AG09309 (cell line): ENCODE data around the gene TMEM161B.

Experiments
- DNase-seq: peaks from one replicate; pipeline ENCODE4 v3.0.0-alpha.2; 2010; ENCODE audit warnings: low read depth
- H3K4me3 ChIP-seq: 2 replicates; pipeline ENCODE4 v1.5.1; 2011; ENCODE audit warnings: mild to moderate bottlenecking, low read depth, low read length, moderate library complexity; ENCODE audit not compliant: control insufficient read depth
- TF ChIP-seq, protein P1 (sequence below): IDR thresholded peaks from 2 replicates; pipeline ENCODE4 v1.5.1; 2011; ENCODE audit warnings: mild to moderate bottlenecking, low read depth, low read length, inconsistent platforms; ENCODE audit not compliant: insufficient read depth, control insufficient read depth; ENCODE audit errors: missing control alignments

Gene TMEM161B

DNA sequence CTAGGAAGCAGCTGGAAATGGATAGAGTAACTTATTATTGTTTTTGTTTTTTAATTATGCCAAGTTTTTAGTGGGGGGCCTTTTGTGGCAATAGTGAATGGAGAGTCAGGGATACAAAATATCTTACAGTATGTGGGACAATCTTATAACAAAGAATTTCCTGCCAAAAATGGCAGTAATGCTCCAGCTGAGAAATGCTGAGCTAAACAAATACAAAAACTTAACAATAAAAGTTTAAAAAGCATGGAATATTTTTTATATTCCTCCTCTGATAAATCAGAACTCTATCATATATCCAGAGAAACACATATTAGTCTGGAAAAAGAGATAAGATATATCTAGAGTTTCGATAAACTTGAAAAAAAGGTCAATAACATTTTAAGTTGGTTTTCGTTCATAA, 110.6 kb downstream of the TMEM161B start:
- no peak overlapping the region for H3K4me3 ChIP-seq
- TF ChIP-seq, protein P1, sequence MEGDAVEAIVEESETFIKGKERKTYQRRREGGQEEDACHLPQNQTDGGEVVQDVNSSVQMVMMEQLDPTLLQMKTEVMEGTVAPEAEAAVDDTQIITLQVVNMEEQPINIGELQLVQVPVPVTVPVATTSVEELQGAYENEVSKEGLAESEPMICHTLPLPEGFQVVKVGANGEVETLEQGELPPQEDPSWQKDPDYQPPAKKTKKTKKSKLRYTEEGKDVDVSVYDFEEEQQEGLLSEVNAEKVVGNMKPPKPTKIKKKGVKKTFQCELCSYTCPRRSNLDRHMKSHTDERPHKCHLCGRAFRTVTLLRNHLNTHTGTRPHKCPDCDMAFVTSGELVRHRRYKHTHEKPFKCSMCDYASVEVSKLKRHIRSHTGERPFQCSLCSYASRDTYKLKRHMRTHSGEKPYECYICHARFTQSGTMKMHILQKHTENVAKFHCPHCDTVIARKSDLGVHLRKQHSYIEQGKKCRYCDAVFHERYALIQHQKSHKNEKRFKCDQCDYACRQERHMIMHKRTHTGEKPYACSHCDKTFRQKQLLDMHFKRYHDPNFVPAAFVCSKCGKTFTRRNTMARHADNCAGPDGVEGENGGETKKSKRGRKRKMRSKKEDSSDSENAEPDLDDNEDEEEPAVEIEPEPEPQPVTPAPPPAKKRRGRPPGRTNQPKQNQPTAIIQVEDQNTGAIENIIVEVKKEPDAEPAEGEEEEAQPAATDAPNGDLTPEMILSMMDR, result no peak
- no peak for DNase-seq

DNA sequence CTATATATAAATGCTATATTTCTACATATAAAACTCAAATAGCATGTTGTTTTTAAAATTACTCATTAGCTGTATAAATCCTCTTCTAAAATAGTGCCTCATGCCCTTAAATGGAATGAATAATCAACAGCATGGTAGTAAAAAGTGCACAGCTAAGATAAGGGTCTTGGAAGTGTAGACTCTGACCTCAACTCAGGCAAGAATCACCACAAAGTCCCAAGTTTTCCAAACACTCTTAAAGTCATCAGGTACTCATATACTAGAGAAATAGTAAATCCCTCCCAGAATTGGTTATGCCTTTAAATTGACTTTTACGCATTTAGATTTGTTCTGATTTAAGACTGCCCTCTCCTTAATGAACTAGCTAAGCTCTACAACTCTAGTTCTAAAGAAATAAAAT, 113.8 kb downstream of the TMEM161B start:
- TF ChIP-seq, protein P1, result no peak
- DNase-seq, result no peak

GRCh38 chr5:88150747-88151146, 117.9 kb downstream of the TMEM161B start:
- TF ChIP-seq, protein P1, result no peak

More for the DNA sequence above, 113.8 kb downstream of the TMEM161B start:
- no peak overlapping the region for H3K4me3 ChIP-seq

GRCh38 chr5:88145611-88146467, 122.8 kb downstream of the TMEM161B start:
- TF ChIP-seq, protein P1, result no peak
- H3K4me3 ChIP-seq, result no peak overlapping the region
- no peak for DNase-seq

More at GRCh38 chr5:88150747-88151146, 117.9 kb downstream of the TMEM161B start:
- no peak for DNase-seq
- H3K4me3 ChIP-seq, result no peak overlapping the region

- TF ChIP-seq, protein P1, result no peak
- no peak overlapping the region for H3K4me3 ChIP-seq
- DNase-seq, result no peak
Measured at GRCh38 chr5:88145221-88145610, 123.4 kb downstream of the TMEM161B start.
